HCT116 (cell line): ENCODE data around the gene PAQR7. TPM values are rescaled to one million over a fixed set of nuclear protein-coding genes. Genes with fewer than 3 reads are reported as not detected.

Experiments
- ATAC-seq: fragments of 200-7000 bp; cut with Tn5 transposase; 2 replicates; pipeline ENCODE4 v1.9.1; 2020; ENCODE audit warnings: mild to moderate bottlenecking, moderate library complexity
- BruUV-seq: library from RNA; stranded (reverse); fragments of 400-500 nt; replicated peaks from 2 replicates; lab custom pipeline; 2021; lab: Mats Ljungman, UMichigan
- CTCF ChIA-PET: fragments of 300-600 bp; sonication (Branson Sonifier 250); formaldehyde crosslinking; loops from one replicate; lab custom pipeline; 2021; ENCODE audit warnings: antibody characterized with exemption; lab: Charles Lee
- POLR2A ChIA-PET: fragments of 300-600, 350-600 bp; sonication (Branson Sonifier 250); formaldehyde crosslinking; loops from one replicate; lab custom pipeline; 2021; ENCODE audit warnings: antibody characterized with exemption; lab: Charles Lee
- RAD21 ChIA-PET, 2 experiments: fragments of 300-600 bp; sonication (Branson Sonifier 250); formaldehyde crosslinking; loops; one replicate each; lab custom pipeline; 2023; ENCODE audit warnings: low total read pairs in 2 of 2; ENCODE audit not compliant: uncharacterized antibody in 2 of 2, unreplicated experiment in 2 of 2, low non-redundant PET in 1 of 2; lab: Charles Lee
- DNase-seq: peaks from one replicate; pipeline ENCODE4 v3.0.0-alpha.2; 2010; ENCODE audit warnings: low read depth, low spot score
- H2AFZ ChIP-seq: fragments of 200-600 bp; shearing (Covaris generic), sonication (generic); 2 replicates; pipeline ENCODE4 v1.6.1; 2017; ENCODE audit warnings: low read depth, mixed run types, mixed read lengths, antibody characterized with exemption, low read length; ENCODE audit not compliant: poor library complexity, severe bottlenecking
- H3K27ac ChIP-seq: 2 replicates; pipeline ENCODE4 v1.5.1; 2012; ENCODE audit warnings: low read depth, low read length
- H3K27me3 ChIP-seq: fragments of 200-600 bp; sonication (generic); 2 replicates; pipeline ENCODE4 v1.6.1; 2016; ENCODE audit warnings: mixed run types, low read length, mixed read lengths; ENCODE audit not compliant: insufficient read depth
- H3K36me3 ChIP-seq, 2 experiments: fragments of 200-500 bp in 1 of 2; fragments of 200-600 bp in 1 of 2; sonication (Bioruptor generic) in 1 of 2; sonication (generic) in 1 of 2; 2 replicates each; pipeline versions ENCODE4 v1.5.1 to v1.6.1; 2014 to 2016; ENCODE audit warnings: low read length in 2 of 2, inconsistent platforms in 1 of 2, mixed read lengths in 1 of 2, mixed run types in 1 of 2; ENCODE audit not compliant: insufficient read depth in 2 of 2, control insufficient read depth in 1 of 2
- H3K4me1 ChIP-seq, 2 experiments: fragments of 200-600 bp in 1 of 2; sonication (generic) in 1 of 2; 2 replicates each; pipeline versions ENCODE4 v1.5.1 to v1.6.1; 2012 to 2017; ENCODE audit warnings: low read length in 2 of 2, inconsistent platforms in 1 of 2, mild to moderate bottlenecking in 1 of 2, mixed read lengths in 1 of 2, mixed run types in 1 of 2, moderate library complexity in 1 of 2; ENCODE audit not compliant: insufficient read depth in 2 of 2, control insufficient read depth in 1 of 2
- H3K4me2 ChIP-seq: fragments of 200-600 bp; sonication (generic); 2 replicates; pipeline ENCODE4 v1.6.1; 2017; ENCODE audit warnings: mixed run types, low read length, mixed read lengths
- H3K4me3 ChIP-seq, 2 experiments: fragments of 200-600 bp in 1 of 2; sonication (generic) in 1 of 2; replicated peaks in 1 of 2; 2 replicates each; pipeline ENCODE4 v1.5.1; 2011 to 2016; ENCODE audit warnings: low read length in 2 of 2, control low read depth in 1 of 2, low read depth in 1 of 2, mild to moderate bottlenecking in 1 of 2, mixed read lengths in 1 of 2, mixed run types in 1 of 2
- H3K79me2 ChIP-seq: fragments of 200-600 bp; sonication (generic); 2 replicates; pipeline ENCODE4 v1.6.1; 2017; ENCODE audit warnings: mild to moderate bottlenecking, mixed run types, low read length, moderate library complexity, mixed read lengths; ENCODE audit not compliant: insufficient read depth
- H3K9ac ChIP-seq: fragments of 200-600 bp; sonication (generic); 2 replicates; pipeline ENCODE4 v1.6.1; 2016; ENCODE audit warnings: low read length, mixed read lengths
- H3K9me2 ChIP-seq: fragments of 200-600 bp; sonication (generic), shearing (Covaris generic); 2 replicates; pipeline ENCODE4 v1.6.1; 2017; ENCODE audit warnings: mixed run types, mild to moderate bottlenecking, moderate library complexity; ENCODE audit not compliant: insufficient read depth
- H3K9me3 ChIP-seq, 2 experiments: fragments of 200-500 bp in 1 of 2; fragments of 200-600 bp in 1 of 2; sonication (Bioruptor generic) in 1 of 2; sonication (generic) in 1 of 2; 2 replicates each; pipeline ENCODE4 v1.6.1; 2014 to 2017; ENCODE audit warnings: low read length in 2 of 2, mixed read lengths in 2 of 2, inconsistent platforms in 1 of 2, low read depth in 1 of 2, mild to moderate bottlenecking in 1 of 2, mixed run types in 1 of 2, moderate library complexity in 1 of 2; ENCODE audit not compliant: control insufficient read depth in 1 of 2, insufficient read depth in 1 of 2
- H4K20me1 ChIP-seq: fragments of 200-600 bp; sonication (generic), shearing (Covaris generic); 2 replicates; pipeline ENCODE4 v1.6.1; 2017; ENCODE audit warnings: mixed run types, mild to moderate bottlenecking, moderate library complexity; ENCODE audit not compliant: insufficient read depth
- ELF1 ChIP-seq: IDR thresholded peaks from 2 replicates; pipeline ENCODE4 v1.6.1; 2012; ENCODE audit warnings: low read depth, borderline replicate concordance
- EZH2 ChIP-seq: fragments of 200-600 bp; sonication (generic); IDR thresholded peaks from 2 replicates; pipeline ENCODE4 v1.6.1; 2017; ENCODE audit warnings: antibody characterized with exemption, mixed run types
- POLR2A ChIP-seq: IDR thresholded peaks from 2 replicates; pipeline ENCODE4 v1.7.0; 2011; ENCODE audit warnings: borderline replicate concordance; ENCODE audit not compliant: insufficient read depth, insufficient read length; ENCODE audit errors: extremely low read depth
- POLR2AphosphoS5 ChIP-seq: IDR thresholded peaks from 2 replicates; pipeline ENCODE4 v1.6.1; 2011; ENCODE audit warnings: mild to moderate bottlenecking, low read depth, low read length, moderate library complexity
- RAD21 ChIP-seq: IDR thresholded peaks from 2 replicates; pipeline ENCODE4 v1.6.1; 2012; ENCODE audit warnings: low read depth, mild to moderate bottlenecking
- SRF ChIP-seq: IDR thresholded peaks from 2 replicates; pipeline ENCODE4 v1.6.1; 2012; ENCODE audit warnings: low read depth
- TCF7L2 ChIP-seq: IDR thresholded peaks from 2 replicates; pipeline ENCODE4 v1.7.0; 2011; ENCODE audit warnings: borderline replicate concordance, inconsistent platforms; ENCODE audit not compliant: insufficient read depth, insufficient read length; ENCODE audit errors: extremely low read depth
- YY1 ChIP-seq: IDR thresholded peaks from 2 replicates; pipeline ENCODE4 v1.6.1; 2011; ENCODE audit warnings: low read length, low read depth, moderate library complexity, mild to moderate bottlenecking; ENCODE audit not compliant: insufficient replicate concordance; ENCODE audit errors: extremely low read depth
- intact Hi-C: fragments of 100-400 bp; cut with micrococcal nuclease; formaldehyde crosslinking; loops from 2 replicates; pipeline ENCODE4 v1.10.0; 2022
- total RNA-seq: library from RNA; stranded (reverse); gene quantifications from one replicate; pipeline ENCODE4 v1.2.1, GENCODE V29; 2021; ENCODE audit not compliant: unreplicated experiment
- TF ChIP-seq, protein P1 (sequence below): IDR thresholded peaks from 2 replicates; pipeline ENCODE4 v1.6.1; 2012; ENCODE audit warnings: low read depth
- TF ChIP-seq, protein P2 (sequence below): IDR thresholded peaks from 2 replicates; pipeline ENCODE4 v1.6.1; 2011; ENCODE audit warnings: mild to moderate bottlenecking, low read length, moderate library complexity; ENCODE audit not compliant: insufficient replicate concordance; ENCODE audit errors: extremely low read depth

Gene PAQR7
- total RNA-seq, 1 experiment from 2014 or later: 13.1 TPM

DNA sequence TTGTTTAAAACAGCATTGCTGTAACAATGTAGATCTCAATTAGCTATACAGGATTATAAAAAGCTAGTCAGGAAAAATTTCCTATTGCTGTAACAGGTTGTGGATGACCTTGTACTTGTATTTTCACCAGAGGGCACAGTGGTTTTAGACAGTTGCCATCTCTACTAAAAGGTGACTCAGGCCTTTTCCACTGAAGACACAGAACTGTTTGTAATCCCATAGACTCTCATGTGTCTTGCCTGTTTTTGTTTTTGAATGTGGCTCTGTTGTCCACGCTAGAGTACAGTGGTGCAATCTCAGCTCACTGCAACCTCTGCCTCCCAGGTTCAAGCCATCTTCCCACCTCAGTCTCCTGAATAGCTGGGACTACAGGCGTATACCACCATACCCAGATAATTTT, 49.9 kb downstream of the PAQR7 start (continued):
- TF ChIP-seq, protein P1, sequence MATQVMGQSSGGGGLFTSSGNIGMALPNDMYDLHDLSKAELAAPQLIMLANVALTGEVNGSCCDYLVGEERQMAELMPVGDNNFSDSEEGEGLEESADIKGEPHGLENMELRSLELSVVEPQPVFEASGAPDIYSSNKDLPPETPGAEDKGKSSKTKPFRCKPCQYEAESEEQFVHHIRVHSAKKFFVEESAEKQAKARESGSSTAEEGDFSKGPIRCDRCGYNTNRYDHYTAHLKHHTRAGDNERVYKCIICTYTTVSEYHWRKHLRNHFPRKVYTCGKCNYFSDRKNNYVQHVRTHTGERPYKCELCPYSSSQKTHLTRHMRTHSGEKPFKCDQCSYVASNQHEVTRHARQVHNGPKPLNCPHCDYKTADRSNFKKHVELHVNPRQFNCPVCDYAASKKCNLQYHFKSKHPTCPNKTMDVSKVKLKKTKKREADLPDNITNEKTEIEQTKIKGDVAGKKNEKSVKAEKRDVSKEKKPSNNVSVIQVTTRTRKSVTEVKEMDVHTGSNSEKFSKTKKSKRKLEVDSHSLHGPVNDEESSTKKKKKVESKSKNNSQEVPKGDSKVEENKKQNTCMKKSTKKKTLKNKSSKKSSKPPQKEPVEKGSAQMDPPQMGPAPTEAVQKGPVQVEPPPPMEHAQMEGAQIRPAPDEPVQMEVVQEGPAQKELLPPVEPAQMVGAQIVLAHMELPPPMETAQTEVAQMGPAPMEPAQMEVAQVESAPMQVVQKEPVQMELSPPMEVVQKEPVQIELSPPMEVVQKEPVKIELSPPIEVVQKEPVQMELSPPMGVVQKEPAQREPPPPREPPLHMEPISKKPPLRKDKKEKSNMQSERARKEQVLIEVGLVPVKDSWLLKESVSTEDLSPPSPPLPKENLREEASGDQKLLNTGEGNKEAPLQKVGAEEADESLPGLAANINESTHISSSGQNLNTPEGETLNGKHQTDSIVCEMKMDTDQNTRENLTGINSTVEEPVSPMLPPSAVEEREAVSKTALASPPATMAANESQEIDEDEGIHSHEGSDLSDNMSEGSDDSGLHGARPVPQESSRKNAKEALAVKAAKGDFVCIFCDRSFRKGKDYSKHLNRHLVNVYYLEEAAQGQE: no peak
- TF ChIP-seq ELF1: no peak
- no peak for TF ChIP-seq EZH2
- TF ChIP-seq RAD21: no peak

DNA sequence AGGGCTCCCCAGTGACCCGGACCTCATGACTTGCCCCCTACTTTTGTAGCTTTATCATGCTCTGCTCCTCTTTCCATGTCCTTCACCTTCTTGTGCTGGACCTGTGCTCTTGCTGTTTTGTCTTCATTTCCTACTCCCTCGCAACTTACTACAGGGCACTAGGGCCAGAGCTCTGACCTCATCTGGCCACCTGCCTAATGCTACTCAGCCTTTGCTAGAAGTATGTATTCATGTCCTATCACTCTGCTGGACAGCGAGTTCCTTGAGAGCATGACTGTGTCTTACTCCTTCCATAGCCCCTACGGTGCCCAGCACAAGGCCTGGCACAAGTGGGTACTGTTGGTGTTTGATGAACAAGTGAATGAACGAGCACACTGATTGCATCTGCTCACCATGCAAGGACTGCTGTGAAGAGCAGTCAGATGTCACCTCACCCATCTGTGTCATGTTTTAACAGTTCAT, 53.8 kb downstream of the PAQR7 start:
- H3K4me1 ChIP-seq: peaks cover 18 to 33% of the 10 kb centered on the region in 2 experiments; a peak in 3 of 4 replicates
- peaks cover 33% of the 10 kb centered on the region; the same call in 1 of the 2 replicates for H3K79me2 ChIP-seq
- RAD21 ChIA-PET: no interaction called here
- CTCF ChIA-PET: no interaction called here
- POLR2A ChIA-PET: no interaction called here
- no peak overlapping the region; a peak in 1 of 4 replicates for H3K4me3 ChIP-seq
- ATAC-seq: no peak
- H3K4me2 ChIP-seq: peak overlapping the region; percentile 91
- no peak overlapping the region for H2AFZ ChIP-seq
- no TSS peak for BruUV-seq
- no peaks in the 10 kb centered on the region for H3K27me3 ChIP-seq
- H3K9ac ChIP-seq: no peak overlapping the region
- peaks cover 0 to 3% of the 10 kb centered on the region in 2 experiments; a peak in 1 of 4 replicates for H3K36me3 ChIP-seq
- no peaks in the 10 kb centered on the region for H3K9me3 ChIP-seq
- H3K27ac ChIP-seq: no peak overlapping the region
- intact Hi-C loops: no loop called here
- H3K9me2 ChIP-seq: no peaks in the 10 kb centered on the region
- H4K20me1 ChIP-seq: no peaks in the 10 kb centered on the region
- DNase-seq: no peak
- TF ChIP-seq YY1 (no peak), ELF1 (no peak), SRF (no peak), POLR2A (no peak), POLR2AphosphoS5 (no peak), TCF7L2 (no peak)
- TF ChIP-seq, protein P2, sequence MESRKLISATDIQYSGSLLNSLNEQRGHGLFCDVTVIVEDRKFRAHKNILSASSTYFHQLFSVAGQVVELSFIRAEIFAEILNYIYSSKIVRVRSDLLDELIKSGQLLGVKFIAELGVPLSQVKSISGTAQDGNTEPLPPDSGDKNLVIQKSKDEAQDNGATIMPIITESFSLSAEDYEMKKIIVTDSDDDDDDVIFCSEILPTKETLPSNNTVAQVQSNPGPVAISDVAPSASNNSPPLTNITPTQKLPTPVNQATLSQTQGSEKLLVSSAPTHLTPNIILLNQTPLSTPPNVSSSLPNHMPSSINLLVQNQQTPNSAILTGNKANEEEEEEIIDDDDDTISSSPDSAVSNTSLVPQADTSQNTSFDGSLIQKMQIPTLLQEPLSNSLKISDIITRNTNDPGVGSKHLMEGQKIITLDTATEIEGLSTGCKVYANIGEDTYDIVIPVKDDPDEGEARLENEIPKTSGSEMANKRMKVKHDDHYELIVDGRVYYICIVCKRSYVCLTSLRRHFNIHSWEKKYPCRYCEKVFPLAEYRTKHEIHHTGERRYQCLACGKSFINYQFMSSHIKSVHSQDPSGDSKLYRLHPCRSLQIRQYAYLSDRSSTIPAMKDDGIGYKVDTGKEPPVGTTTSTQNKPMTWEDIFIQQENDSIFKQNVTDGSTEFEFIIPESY: no peak
